ENCODE data around the gene TMEM237.

GRCh38 chr2:201574766-201575165, 68.5 kb downstream of the TMEM237 start:
- TF ChIP-seq CTCF (IDR thresholded peaks at IDR 0.05 in 4 of 5, conservative IDR thresholded peaks at IDR 0.05 in 1 of 5) (no peak), POLR2A (IDR thresholded peaks at IDR 0.05) (no peak)
